CD4-positive, alpha-beta T cell treated with Interleukin-1 beta for 1 hour (primary cell): ENCODE results near the gene MSLN.
A peak's percentile ranks its signal among the peaks of the same experiment; 100 is the strongest.

Source experiments
- DNase-seq, 2 donors: peaks; one replicate each; pipeline ENCODE4 v3.0.0-alpha.2; 2020 to 2022

Gene MSLN

DNA sequence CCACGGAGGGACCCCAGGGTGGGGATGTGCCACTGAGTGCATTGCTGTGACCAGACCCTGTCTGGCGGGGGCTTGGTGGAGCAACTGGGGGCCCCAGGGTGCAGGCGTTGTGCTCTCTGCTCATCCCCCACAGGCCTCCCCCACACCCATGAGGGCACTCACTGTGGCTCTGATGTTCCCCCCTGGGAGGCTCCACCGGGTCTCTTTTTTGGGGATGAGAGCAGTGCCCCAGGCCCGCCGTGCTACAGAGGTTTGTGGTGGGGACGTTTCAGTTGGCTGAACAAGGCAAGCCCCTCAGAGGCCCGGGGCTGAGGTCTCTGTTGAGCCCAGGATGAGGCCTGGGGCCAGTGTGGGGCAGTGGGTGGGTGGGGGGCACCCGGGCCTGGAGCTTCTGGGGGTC is 36.8 kb upstream of the MSLN start:
- no peak for DNase-seq

DNA sequence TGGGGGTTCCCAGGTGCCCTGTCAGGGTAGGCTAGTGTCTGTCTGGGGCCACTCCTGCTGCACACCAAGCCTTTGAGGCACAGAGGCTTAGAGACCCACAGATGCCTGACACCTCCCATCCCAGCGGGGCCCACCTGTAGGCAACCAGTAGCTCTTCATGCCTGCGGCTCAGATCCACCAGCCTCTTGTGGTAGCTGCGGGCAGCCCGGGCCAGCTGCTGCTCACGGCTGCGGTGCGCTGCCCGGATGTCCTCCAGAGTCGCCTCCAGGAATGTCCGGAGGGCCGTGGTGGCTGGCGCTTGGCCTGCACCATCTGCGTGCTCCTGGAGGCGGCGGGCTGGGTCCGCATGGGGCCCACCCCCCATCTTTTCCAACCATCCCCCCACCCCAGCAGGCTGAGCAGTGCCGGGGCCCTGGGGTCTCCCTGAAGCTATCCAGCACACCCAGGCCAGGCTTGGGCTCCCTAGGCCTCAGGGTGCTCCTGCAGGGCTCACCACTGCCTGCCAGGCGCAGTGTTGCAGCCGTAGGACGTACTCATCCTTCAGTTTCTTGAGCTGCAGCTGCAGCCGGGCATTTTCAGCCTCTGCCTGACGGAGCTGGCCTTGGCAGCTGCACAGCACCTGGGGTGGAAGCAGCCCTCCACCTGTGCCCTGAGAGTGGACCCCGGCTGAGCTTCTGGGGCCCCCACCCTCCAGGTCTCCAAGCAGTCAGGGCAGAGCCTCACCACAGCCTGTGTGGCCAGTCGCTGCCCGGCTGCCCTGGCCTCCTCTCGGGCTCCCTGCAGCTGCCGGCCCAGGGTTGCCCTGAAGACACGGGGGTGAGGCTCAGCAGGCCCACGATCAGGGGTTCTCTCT is 36.1 kb upstream of the MSLN start:
- no peak for DNase-seq

GRCh38 chr16:725041-725376 is 35.5 kb upstream of the MSLN start:
- no peak for DNase-seq

- DNase-seq: no peak
These were observed 34.9 kb upstream of the MSLN start for GRCh38 chr16:725463-726187.

GRCh38 chr16:726188-726437 is 34.4 kb upstream of the MSLN start:
- DNase-seq: no peak

DNA sequence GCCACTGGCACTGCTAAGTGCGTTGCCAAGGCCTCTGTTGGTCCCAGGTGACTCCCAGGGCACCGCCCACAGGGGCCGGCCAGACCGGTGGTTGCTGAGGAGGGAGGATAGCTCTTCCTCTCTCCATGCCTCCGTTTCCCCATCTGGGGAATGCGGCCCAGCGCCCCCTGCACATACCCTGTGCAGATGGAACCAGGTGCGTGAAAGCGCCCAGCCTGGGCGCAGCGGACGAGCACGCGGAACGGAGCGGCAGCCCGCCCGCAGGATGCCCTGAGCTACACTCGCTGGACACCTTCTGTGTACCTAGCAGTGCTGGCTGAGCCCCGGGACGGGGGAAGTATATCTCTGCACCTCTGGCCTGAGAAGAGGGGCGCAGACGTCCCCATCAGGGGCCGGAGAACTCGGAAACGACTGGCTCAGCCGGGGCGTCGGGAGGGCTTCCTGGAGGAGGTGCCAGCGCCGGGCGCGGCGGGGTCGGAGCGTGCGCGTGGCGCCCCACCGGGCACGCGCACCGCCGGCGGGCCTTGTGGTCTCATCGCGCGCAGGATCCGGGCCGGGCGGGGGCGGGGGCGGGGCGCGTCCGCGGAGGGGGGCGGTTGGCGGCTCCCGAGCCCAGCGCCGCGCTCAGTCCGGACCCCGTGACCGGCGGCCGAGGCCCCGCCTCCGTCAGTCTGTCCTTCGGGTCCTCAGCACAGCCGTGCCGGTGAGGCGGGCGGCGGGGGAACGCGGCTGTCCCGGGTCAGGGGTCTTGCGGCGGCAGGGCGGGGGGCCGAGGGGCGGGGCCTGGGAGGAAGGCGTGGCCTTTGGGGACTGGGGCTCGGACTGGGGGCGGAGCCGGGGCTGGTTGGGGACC is 33.9 kb upstream of the MSLN start, which contains the start of the genes CCDC78 and HAGHL:
Gene CCDC78 (minus strand): TSS at position 6 of the 853 bp plus-strand sequence. CDS start 76 bp downstream, outside the sequence.
Gene HAGHL (plus strand): TSS at position 669 of the 853 bp plus-strand sequence. CDS start 404 bp downstream, outside the sequence.
- DNase-seq: peak; percentile 68 to 75

DNA sequence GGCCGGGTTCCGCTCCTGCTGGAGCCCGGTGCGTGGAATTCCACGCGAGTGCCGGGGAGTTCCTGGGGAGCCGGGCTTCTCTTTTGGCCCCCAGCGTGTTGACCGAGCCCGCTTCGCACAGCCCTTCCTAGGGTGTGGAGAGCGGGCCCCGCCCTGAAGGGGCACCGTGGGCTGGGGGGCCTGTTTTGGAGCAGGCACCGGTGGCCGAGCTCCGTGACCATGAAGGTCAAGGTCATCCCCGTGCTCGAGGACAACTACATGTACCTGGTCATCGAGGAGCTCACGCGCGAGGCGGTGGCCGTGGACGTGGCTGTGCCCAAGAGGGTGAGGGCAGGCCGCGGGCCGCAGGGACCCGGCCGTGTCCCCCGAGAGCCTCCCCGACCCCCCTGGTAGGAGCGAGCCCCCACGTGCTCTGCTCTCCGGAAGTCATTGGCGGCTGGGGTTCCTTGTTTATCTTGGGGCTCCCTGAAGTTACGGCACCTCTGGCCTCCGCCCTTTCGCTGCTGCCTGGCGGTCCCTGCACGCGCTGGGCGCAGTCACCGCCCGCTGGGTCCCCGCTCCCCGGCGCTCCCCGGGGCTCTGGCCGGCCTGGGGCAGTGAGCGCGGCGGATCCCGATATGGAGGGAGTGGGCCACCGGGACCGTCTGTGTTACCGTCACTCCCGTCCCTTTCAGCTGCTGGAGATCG is 33.1 kb upstream of the MSLN start:
- DNase-seq: peak; percentile 36 to 40

DNA sequence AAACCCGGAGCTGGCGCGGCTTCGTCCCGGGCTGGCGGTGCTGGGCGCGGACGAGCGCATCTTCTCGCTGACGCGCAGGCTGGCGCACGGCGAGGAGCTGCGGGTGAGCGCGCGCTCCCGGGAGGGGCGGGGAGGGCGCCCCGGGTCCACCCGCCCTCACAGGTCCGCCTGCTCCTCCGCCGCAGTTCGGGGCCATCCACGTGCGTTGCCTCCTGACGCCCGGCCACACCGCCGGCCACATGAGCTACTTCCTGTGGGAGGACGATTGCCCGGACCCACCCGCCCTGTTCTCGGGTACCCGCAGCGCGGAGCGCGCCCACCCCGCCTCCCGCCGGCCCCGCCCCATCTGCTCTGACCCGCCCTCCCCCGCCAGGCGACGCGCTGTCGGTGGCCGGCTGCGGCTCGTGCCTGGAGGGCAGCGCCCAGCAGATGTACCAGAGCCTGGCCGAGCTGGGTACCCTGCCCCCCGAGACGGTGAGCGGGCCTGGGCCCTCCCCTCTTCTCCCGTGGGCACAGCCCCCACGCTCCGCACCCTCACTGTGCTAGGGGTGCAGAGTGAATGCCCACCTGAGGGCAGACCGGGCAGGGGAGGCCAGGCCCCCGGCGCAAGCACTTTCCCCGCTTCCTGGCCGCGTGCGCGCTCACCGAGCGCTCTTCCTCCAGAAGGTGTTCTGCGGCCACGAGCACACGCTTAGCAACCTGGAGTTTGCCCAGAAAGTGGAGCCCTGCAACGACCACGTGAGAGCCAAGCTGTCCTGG is 32.2 kb upstream of the MSLN start:
- DNase-seq: peak; percentile 77

DNA sequence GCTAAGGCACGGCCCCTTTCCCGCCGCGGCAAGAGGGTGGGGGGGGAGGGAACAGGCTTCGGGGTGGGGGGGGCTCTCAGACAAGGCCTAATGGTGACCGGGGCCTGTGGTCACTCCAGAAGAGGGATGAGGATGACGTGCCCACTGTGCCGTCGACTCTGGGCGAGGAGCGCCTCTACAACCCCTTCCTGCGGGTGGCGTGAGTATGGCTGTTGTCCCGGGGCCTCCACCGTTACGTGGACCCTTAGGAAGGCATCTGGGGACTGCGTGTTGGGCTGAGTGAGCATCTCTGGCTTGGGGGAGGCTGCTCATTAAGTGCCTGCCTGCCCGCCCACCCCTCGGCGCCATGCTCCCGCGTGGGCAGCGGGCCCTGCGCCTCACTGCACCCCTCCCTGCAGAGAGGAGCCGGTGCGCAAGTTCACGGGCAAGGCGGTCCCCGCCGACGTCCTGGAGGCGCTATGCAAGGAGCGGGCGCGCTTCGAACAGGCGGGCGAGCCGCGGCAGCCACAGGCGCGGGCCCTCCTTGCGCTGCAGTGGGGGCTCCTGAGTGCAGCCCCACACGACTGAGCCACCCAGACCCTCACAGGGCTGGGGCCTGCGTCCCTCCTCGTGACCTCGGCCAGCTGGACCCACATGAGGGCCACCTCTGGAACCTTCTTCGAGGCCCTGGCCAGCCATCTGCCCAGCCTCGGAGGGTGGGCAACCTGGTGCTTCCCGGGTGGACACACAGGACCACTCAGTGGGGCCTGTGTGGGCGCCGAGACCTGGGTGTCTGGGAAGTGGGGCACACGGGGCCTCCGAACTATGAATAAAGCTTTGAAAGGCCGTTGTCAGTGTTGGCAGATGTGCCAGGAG is 31.4 kb upstream of the MSLN start:
- no peak for DNase-seq

DNA sequence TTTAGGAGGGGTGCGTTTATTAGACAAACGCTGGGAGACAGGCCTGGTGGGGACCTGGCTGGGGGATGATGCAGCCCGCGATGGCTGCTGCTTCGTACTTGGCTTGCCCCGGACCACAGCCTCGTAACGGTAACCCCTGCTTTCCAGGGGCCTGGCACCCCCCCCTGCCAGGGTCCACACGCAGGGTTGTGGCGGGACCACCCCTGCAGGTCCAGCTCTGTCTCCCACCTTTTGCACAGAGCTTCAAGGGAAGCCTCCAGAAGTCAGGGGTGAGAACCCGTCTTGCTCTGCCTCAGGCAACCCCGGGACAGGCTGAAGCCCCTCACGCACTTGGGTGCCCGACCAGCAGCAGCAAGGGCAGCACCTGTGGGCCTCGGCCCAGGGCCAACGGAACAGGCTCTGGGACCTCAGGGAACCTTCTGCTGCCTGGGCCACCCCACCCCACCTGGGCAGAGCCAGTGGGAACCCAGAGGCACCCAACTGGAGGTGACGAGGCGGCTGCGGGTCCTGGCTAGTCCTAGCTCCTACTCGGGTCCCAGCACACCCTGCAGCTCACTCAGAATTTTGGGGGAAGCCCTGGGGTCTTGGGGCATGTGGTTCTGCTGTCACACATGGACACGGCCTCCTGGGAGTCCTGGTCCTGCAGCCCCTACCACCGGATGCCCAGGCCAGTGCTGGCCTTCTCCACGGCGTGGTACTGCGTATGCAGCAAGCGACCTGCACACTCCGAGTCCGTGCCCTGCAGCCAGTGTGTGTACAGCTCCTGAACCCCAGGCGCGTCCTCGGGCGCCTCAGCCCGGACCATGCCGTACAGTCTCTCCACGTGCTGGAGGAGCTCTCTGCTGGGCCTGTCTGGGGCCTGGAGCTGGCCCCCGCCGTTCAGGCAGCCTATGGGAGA is 30.5 kb upstream of the MSLN start:
- no peak for DNase-seq

DNA sequence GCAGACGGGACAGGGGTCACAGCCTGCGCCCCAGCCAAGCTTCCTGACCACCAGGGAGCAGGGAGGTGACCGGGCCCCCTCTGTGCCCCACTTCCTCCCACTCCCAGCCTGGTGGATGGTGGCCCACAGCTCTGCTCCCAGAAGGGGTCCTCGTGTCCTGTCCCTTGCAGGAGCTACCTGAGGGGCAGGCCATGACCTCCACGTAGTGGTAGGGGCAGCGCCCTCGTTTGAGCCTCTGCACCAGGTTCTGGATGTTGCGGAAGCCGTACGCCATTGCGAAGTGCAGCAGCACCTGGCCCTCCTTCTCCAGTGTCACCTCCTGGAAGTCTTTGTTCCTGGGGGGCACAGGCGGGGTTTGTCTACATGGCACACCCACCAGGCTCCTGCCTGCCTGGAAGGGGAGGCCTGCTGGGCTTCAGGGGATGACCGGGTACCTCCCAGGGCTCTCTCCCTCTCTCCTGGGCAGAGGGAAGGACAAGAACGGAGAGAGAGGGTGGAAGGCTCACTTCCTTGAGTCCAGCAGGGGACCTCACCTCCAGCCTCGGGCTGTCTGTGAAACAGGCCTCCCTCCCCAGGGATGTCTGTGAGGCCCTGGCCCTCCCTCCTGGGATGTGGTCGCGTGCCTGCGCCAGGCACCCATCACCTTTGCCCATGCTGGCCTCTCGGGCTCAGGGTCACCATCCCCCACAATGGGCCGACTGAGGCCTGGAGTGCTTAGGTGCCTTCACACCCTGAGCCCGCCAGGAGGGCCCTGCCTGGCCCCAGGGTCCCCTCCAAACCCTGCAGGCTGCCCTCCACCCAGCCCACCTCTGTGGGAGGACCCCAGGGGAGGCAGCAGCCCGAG is 29.6 kb upstream of the MSLN start:
- DNase-seq: no peak

GRCh38 chr16:732332-732731 is 28.2 kb upstream of the MSLN start:
- no peak for DNase-seq

GRCh38 chr16:732936-733335 is 27.6 kb upstream of the MSLN start:
- no peak for DNase-seq

DNA sequence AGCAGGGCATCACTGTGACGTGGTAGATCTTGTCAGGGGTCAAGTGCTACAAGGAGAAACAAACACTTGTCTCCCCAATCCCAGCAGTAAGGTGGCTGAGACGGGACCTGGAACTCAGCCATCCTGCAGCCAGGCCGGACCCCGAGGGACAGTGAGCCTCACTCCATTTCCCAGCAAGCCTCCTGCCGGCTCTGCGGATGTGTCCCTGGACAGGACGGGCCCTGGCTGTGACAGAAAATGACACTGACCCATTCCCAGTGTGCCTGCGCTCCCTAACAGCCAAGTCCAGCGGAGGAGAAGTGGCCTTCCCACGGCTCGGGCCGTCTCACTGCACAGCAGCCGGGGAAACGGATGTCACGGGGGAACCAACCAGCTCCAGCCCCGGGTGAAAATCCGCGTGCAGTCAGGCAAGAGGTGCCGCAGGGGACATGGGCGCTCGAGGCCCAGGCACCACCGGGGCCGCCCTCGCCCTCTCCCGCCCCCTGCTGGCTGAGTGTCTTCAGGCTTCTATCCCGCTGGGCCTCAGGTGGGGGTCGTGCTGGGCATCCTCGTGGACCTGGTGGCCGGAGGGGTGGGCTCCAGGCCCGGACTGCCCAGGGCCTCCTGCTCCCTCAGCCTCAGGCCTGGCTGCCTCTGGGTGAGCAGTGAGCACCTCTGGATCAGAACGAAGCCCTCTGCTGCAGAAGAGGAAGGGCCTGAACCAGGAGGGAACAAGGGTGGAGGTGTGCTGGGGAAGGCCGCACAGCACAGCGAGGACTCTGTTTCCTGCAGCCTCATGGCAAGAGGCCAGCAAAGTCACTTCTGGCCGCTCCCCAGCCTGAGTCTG is 26.9 kb upstream of the MSLN start:
- DNase-seq: no peak

GRCh38 chr16:734208-734980 is 26.1 kb upstream of the MSLN start:
- no peak for DNase-seq

DNA sequence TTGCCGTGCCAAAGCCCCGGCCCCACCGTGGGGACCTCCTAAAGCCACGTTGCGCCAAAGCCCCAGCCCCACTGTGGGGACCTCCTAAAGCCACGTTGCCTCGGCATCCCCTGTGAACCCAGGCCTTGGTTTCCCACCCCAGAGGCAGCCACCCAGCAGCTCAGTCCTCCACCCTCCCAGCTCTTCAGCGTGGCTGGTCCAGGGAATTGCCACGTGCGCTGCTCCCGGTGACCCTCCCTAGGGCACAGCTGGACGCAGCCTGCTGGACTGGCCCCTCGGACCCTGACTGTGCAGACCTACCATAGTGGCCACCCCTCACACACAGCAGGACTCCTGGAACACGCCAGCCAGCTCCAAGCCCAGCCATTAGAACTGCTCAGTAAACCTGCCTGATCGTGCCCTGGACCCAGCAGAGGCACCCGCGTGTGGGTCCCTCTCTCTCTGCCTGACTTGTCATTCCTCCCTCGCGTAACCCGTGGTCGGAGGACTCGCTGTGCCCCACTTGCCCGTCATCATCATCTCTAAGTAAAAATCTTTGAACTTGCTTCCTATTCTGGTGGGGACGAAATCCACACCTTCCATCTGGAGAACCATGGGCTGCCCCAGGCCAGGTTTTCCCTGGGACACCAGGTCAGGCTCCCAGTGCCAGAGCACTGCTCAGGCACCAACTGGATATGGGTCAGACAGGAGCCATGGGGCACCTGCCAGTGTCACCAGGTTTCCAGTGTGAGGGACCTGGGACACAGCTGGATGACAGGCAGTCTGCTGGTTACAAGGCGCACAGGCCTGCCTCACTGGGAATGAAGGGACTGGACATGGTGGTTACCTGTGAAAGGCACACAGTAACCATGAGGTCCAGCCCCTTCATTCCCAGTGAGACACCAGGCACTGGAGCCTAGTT is 25.3 kb upstream of the MSLN start:
- no peak for DNase-seq
